Endothelial cell (in vitro differentiated cells): ENCODE results near the gene CAPZB. TPM values are rescaled to one million over a fixed set of nuclear protein-coding genes. Genes with fewer than 3 reads are reported as not detected.

ENCODE experiments used
- DNase-seq: peaks from one replicate; pipeline ENCODE4 v3.0.0; 2021; ENCODE audit warnings: low spot score
- H3K27ac Mint-ChIP-seq: one replicate; pipeline ENCODE4 v1.8.0; 2021; ENCODE audit warnings: mixed read lengths, inconsistent platforms; ENCODE audit not compliant: unreplicated experiment
- H3K27me3 Mint-ChIP-seq: one replicate; pipeline ENCODE4 v1.8.0; 2021; ENCODE audit warnings: mild to moderate bottlenecking, moderate library complexity, mixed read lengths, inconsistent platforms; ENCODE audit not compliant: unreplicated experiment
- H3K36me3 Mint-ChIP-seq: one replicate; pipeline ENCODE4 v1.8.0; 2021; ENCODE audit warnings: mild to moderate bottlenecking, low read depth, mixed read lengths, inconsistent platforms; ENCODE audit not compliant: unreplicated experiment
- H3K4me1 Mint-ChIP-seq: one replicate; pipeline ENCODE4 v1.8.0; 2021; ENCODE audit warnings: mild to moderate bottlenecking, mixed read lengths, inconsistent platforms; ENCODE audit not compliant: unreplicated experiment
- H3K4me3 Mint-ChIP-seq: one replicate; pipeline ENCODE4 v1.8.0; 2021; ENCODE audit warnings: mild to moderate bottlenecking, mixed read lengths, inconsistent platforms; ENCODE audit not compliant: unreplicated experiment
- H3K9me3 Mint-ChIP-seq: one replicate; pipeline ENCODE4 v1.8.0; 2021; ENCODE audit warnings: mixed read lengths, inconsistent platforms; ENCODE audit not compliant: unreplicated experiment
- CTCF ChIP-seq: fragments of 200-600 bp; sonication (generic); IDR thresholded peaks from one replicate; pipeline ENCODE4 v1.5.0; 2021; ENCODE audit warnings: antibody characterized with exemption; ENCODE audit not compliant: unreplicated experiment
- total RNA-seq: library from RNA; stranded (reverse); fragmentation: NEBNext Ultra II Directional; extraction: Animal tissue kit (Norgen Biotek cat#: 25700); gene quantifications from one replicate; pipeline ENCODE4 v1.2.1, GENCODE V29; 2021; ENCODE audit not compliant: unreplicated experiment

Gene CAPZB
- total RNA-seq, 1 donor from 2014 or later = 414 TPM

- Mint-ChIP-seq H3K4me3 (peak overlapping the region; percentile 76), H3K9me3 (no peaks in the 10 kb centered on the region), H3K27ac (no peak overlapping the region), H3K27me3 (peaks cover 4% of the 10 kb centered on the region), H3K4me1 (no peaks in the 10 kb centered on the region), H3K36me3 (peaks cover 24% of the 10 kb centered on the region)
- no peak for TF ChIP-seq CTCF
- no peak for DNase-seq
Measured at GRCh38 chr1:19342062-19342750, 143.1 kb downstream of the CAPZB start.

DNA sequence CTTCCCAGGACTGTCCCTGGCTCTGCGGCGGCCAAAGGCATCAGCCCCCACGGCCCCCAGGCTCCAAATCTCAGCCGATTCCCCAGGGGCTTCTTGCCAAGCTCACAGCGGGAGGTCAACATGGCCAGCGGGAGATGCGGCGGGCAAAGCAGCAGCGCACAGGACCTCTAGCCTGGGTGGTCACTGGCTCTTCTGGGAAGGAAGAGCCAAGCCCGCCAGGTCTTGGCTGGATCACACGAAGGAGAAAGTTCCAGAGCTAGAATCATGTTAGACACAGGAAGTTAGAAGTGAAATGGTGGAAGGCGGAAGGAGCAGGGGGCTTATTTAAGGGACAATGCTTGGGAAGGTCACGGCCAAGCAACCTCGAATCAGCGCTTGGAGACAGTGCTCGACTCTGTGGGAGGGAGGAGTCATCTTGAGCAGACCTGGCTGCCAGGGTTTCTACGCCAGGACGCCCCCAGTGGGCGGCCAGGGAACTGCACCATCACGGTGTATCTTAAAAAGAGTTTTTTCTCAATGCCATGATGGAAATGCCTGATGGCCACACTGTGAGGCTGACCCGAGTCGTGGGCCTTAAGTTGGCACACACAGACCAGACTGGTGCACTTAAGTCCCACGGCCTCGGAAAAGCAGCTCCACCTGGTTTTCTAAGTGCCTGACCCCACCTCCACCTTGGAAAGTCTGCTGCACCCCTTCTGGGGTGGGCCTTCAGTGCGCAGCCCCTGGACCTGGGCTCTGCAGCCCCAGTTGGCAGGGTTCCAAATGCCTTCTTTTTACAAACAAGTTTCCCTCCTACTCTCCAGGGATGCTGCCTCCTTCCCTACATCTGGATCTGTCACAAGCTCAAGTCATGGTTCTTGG, 143.9 kb downstream of the CAPZB start:
- H3K9me3 Mint-ChIP-seq = no peaks in the 10 kb centered on the region
- peaks cover 22% of the 10 kb centered on the region for H3K36me3 Mint-ChIP-seq
- peak; percentile 83 for DNase-seq
- no peak overlapping the region for H3K27ac Mint-ChIP-seq
- peak overlapping the region; percentile 16 for H3K4me3 Mint-ChIP-seq
- no peaks in the 10 kb centered on the region for H3K4me1 Mint-ChIP-seq
- peak; percentile 98 for TF ChIP-seq CTCF
- H3K27me3 Mint-ChIP-seq = peaks cover 4% of the 10 kb centered on the region

DNA sequence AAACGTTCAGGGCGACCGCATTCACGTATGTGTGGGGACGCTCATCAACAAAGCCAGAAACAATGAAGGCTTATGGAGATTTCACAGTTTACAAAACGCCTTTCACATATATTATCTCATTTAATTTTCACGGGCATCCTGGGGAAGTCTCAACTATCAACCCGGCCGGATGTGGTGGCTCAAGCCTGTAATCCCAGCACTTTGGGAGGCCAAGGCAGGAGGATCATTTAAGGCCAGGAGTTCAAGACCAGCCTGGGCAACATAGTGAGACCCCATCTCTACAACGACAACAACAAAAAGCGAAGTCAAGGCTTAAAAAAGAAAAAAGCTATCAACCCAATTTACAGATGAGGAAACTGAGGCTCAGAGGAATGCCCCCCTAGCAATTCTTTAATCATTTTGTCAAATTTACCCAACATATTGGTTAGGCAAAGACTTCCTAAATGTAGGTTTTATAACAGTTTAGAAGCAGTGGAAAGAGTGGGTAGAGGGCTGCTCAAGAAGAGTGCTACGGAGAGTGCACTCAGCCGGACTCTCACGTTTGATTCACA, 144.9 kb downstream of the CAPZB start:
- Mint-ChIP-seq H3K27me3 (peaks cover 9% of the 10 kb centered on the region), H3K4me3 (peak overlapping the region; percentile 31), H3K27ac (no peak overlapping the region), H3K4me1 (no peaks in the 10 kb centered on the region), H3K36me3 (peaks cover 16% of the 10 kb centered on the region), H3K9me3 (no peaks in the 10 kb centered on the region)
- no peak for TF ChIP-seq CTCF
- no peak for DNase-seq

GRCh38 chr1:19339214-19339861, 146.0 kb downstream of the CAPZB start:
- Mint-ChIP-seq H3K9me3 (no peaks in the 10 kb centered on the region), H3K36me3 (peaks cover 13% of the 10 kb centered on the region), H3K27ac (peak overlapping the region; percentile 21), H3K4me3 (no peak overlapping the region), H3K4me1 (no peaks in the 10 kb centered on the region), H3K27me3 (peaks cover 9% of the 10 kb centered on the region)
- no peak for TF ChIP-seq CTCF
- no peak for DNase-seq
